GM12878 (cell line): Measurements from ENCODE around the gene MRTFA. TPM values are rescaled to one million over a fixed set of nuclear protein-coding genes. Genes with fewer than 3 reads are reported as not detected.

Experiments
- ATAC-seq: fragments of 200-7000 bp; cut with Tn5 transposase; 3 replicates; pipeline ENCODE4 v1.9.1; 2020; ENCODE audit warnings: mild to moderate bottlenecking, moderate library complexity
- BruUV-seq: library from RNA; stranded (reverse); fragments of 400-500 nt; replicated peaks from 2 replicates; lab custom pipeline; 2021; lab: Mats Ljungman, UMichigan
- CTCF ChIA-PET: fragments of 300-600 bp; sonication (Branson Sonifier 250); formaldehyde crosslinking; extraction: SDS; loops from one replicate; lab custom pipeline; 2021; ENCODE audit warnings: inconsistent platforms; lab: Yijun Ruan, JAX
- POLR2A ChIA-PET: fragments of 350-600 bp; formaldehyde crosslinking; extraction: SDS; loops from one replicate; lab custom pipeline; 2021; ENCODE audit warnings: inconsistent platforms; lab: Charles Lee
- RAD21 ChIA-PET: fragments of 300-600 bp; sonication (Branson Sonifier 250); formaldehyde crosslinking; loops from one replicate; lab custom pipeline; 2023; ENCODE audit warnings: antibody characterized with exemption; ENCODE audit not compliant: unreplicated experiment; lab: Charles Lee
- SMC1A ChIA-PET: fragments of 300-600 bp; sonication (Branson Sonifier 250); formaldehyde crosslinking; loops from one replicate; lab custom pipeline; 2023; ENCODE audit not compliant: unreplicated experiment, uncharacterized antibody; lab: Charles Lee
- DNase-seq: peaks from one replicate; pipeline ENCODE4 v3.0.0-alpha.2; 2011; ENCODE audit warnings: low read depth, low spot score
- FAIRE-seq: peaks from 3 replicates; lab custom pipeline; 2011; peaks lifted over from hg19 to GRCh38; lab: Jason Lieb, UNC
- H2AFZ ChIP-seq: 2 replicates; pipeline ENCODE4 v1.6.0; 2011; ENCODE audit warnings: low read depth, low read length, control low read depth; ENCODE audit not compliant: control insufficient read depth
- H3K27ac ChIP-seq: 2 replicates; pipeline ENCODE4 v1.5.1; 2011; ENCODE audit warnings: control low read depth; ENCODE audit not compliant: control insufficient read depth, insufficient read depth
- H3K27me3 ChIP-seq, 2 experiments: replicated peaks in 1 of 2; 2 replicates each; pipeline versions ENCODE4 v1.6.0 to v1.6.1; 2011; ENCODE audit warnings: low read length in 1 of 2; ENCODE audit not compliant: control insufficient read depth in 2 of 2, insufficient read depth in 2 of 2
- H3K36me3 ChIP-seq, 2 experiments: 2 replicates each; pipeline ENCODE4 v1.5.1; 2011; ENCODE audit warnings: low read length in 1 of 2; ENCODE audit not compliant: control insufficient read depth in 2 of 2, insufficient read depth in 2 of 2
- H3K4me1 ChIP-seq: 2 replicates; pipeline ENCODE4 v1.6.1; 2011; ENCODE audit warnings: mild to moderate bottlenecking, low read length, moderate library complexity, mixed read lengths; ENCODE audit not compliant: control insufficient read depth, insufficient read depth
- H3K4me2 ChIP-seq: 2 replicates; pipeline ENCODE4 v1.6.0; 2011; ENCODE audit warnings: control low read depth; ENCODE audit not compliant: control insufficient read depth, insufficient read depth
- H3K4me3 ChIP-seq: fragments of 200-600 bp; sonication (generic); 2 replicates; pipeline ENCODE4 v1.5.1; 2016
- H3K79me2 ChIP-seq: 2 replicates; pipeline ENCODE4 v1.6.0; 2011; ENCODE audit warnings: low read length; ENCODE audit not compliant: control insufficient read depth, insufficient read depth
- H3K9ac ChIP-seq: 2 replicates; pipeline ENCODE4 v1.8.0; 2011; ENCODE audit warnings: low read length, control low read depth, mixed read lengths; ENCODE audit not compliant: control insufficient read depth, insufficient read depth
- H3K9me3 ChIP-seq: replicated peaks from 3 replicates; pipeline ENCODE4 v1.5.1; 2011; ENCODE audit warnings: mild to moderate bottlenecking, low read length; ENCODE audit not compliant: control insufficient read depth, insufficient read depth
- H4K20me1 ChIP-seq: 2 replicates; pipeline ENCODE4 v1.6.0; 2011; ENCODE audit not compliant: control insufficient read depth, insufficient read depth
- ATF3 ChIP-seq: IDR thresholded peaks from 2 replicates; pipeline ENCODE4 v1.6.1; 2011; ENCODE audit warnings: low read depth, mild to moderate bottlenecking, low read length, moderate library complexity, borderline replicate concordance; ENCODE audit errors: extremely low read depth
- CUX1 ChIP-seq: IDR thresholded peaks from 2 replicates; pipeline ENCODE4 v1.6.1; 2012; ENCODE audit warnings: improper control_type of control experiment, low read depth, low read length; ENCODE audit not compliant: insufficient replicate concordance
- ZNF622 ChIP-seq: fragments of 450-650 bp; IDR thresholded peaks from 2 replicates; pipeline ENCODE4 v1.6.1; 2017; ENCODE audit warnings: mild to moderate bottlenecking, inconsistent platforms
- WGBS: methylation state at CpG from one replicate; pipeline ENCODE4 v1.1.6; 2016; ENCODE audit warnings: low lambda C conversion rate; ENCODE audit not compliant: insufficient replicate concordance, insufficient coverage; ENCODE audit errors: missing lambda C conversion rate; 5-methylcytosine and 5-hydroxymethylcytosine counted together
- in situ Hi-C: fragments of 300-500 bp; cut with MboI; formaldehyde crosslinking; loops from 9 replicates; pipeline ENCODE4 v1.14.3; 2018; ENCODE audit warnings: mixed read lengths
- intact Hi-C: fragments of 100-400 bp; cut with micrococcal nuclease; formaldehyde crosslinking; loops from one replicate; pipeline ENCODE4 v1.14.2; 2022; ENCODE audit not compliant: unreplicated experiment
- polyA plus RNA-seq, 11 experiments: library from polyadenylated mRNA; depleted of rRNA in 4 of 11; unstranded in 6 of 11; stranded (reverse) in 5 of 11; fragments of >200 nt; fragmentation: Nextera tagmentation in 4 of 11; fragmentation: Illumina TruSeq in 1 of 11; extraction: Ambion mirVana in 4 of 11; extraction: Trizol in 1 of 11; gene quantifications; 1 replicate in 1 of 11; 2 replicates in 10 of 11; pipeline versions ENCODE4 v1.2.1 to v1.2.3, GENCODE V29; 2011 to 2016; ENCODE audit warnings: inconsistent platforms in 2 of 11, missing spikeins in 2 of 11, low read depth in 1 of 11
- total RNA-seq, 4 experiments: library from RNA; depleted of rRNA in 3 of 4; stranded (reverse); fragments of >200 nt in 3 of 4; fragmentation: Illumina TruSeq in 1 of 4; extraction: Trizol in 1 of 4; gene quantifications; 2 replicates each; pipeline versions ENCODE4 v1.2.1 to v1.2.3, GENCODE V29; 2013 to 2021

The MRTFA gene
- total and polyA plus RNA-seq, 10 of the 15 experiments (the other 5 are each of a cell fraction or from before 2014, with no cell fraction given), result 2.0 to 63.9 (median 17.9) TPM

- TF ChIP-seq CUX1, result no peak
These were observed 88.8 kb downstream of the MRTFA start (continued) for GRCh38 chr22:40547729-40548143.

GRCh38 chr22:40544758-40545157, 91.8 kb downstream of the MRTFA start:
- H3K9me3 ChIP-seq, result no peaks in the 10 kb centered on the region
- POLR2A ChIA-PET, result no interaction called here

More at GRCh38 chr22:40544758-40545157, 91.8 kb downstream of the MRTFA start:
- ChIA-PET CTCF (interaction anchor here (0.6 to 1.1 kb wide), 2 partner anchors 10 to 457 kb away, joined by 3 to 4 read pairs; no protein-coding TSS in a partner anchor), RAD21 (no interaction called here), SMC1A (interaction anchor here (1.0 to 1.5 kb wide), 2 partner anchors 11 to 97 kb away, joined by 3 read pairs; no protein-coding TSS in a partner anchor)
- Histone ChIP-seq H3K36me3 (peaks cover 0 to 5% of the 10 kb centered on the region in 2 experiments; a peak in 2 of 4 replicates), H2AFZ (no peak overlapping the region), H3K4me2 (no peak overlapping the region), H4K20me1 (no peaks in the 10 kb centered on the region), H3K9ac (no peak overlapping the region), H3K4me3 (no peak overlapping the region), H3K27me3 (no peaks in the 10 kb centered on the region), H3K27ac (no peak overlapping the region), H3K79me2 (peaks cover 4% of the 10 kb centered on the region), H3K4me1 (peaks cover 7% of the 10 kb centered on the region)
- intact Hi-C loops (no loop called here), in situ Hi-C loops (no loop called here)
- no peak for TF ChIP-seq ZNF622
- TF ChIP-seq ATF3, result no peak
- 98% methylated on average over 2 of the region's 2 CpGs for WGBS
- ATAC-seq (no peak), FAIRE-seq (no peak), DNase-seq (no peak)
- no TSS peak for BruUV-seq
